ENCODE results near the gene RAET1L. TPM values are rescaled to one million over a fixed set of nuclear protein-coding genes. Genes with fewer than 3 reads are reported as not detected.
"Not testable (repeated sequence)": the region's sequence is repeated elsewhere in the genome, so short reads cannot be mapped to it uniquely, and the experiment has no call there.

The RAET1L gene
- total and polyA plus RNA-seq, 5 donors: not detected

- DNase-seq (no peak), ATAC-seq (no peak)
- WGBS: 72% methylated on average over 2 of the region's 2 CpGs
- H3K9me3 ChIP-seq (ENCODE audit: control insufficient read depth, low read length): no peaks in the 10 kb centered on the region
- intact Hi-C loops (cut with DNase I): no loop called here
- H3K27ac ChIP-seq (ENCODE audit: low read length): no peak overlapping the region
- peaks cover 2% of the 10 kb centered on the region for H3K27me3 ChIP-seq (ENCODE audit: control insufficient read depth, insufficient read depth)
- peaks cover 3% of the 10 kb centered on the region for H3K4me1 ChIP-seq (ENCODE audit: control insufficient read depth, insufficient read depth, low read length)
- H3K4me3 ChIP-seq (ENCODE audit: low read length): no peak overlapping the region
Measured at GRCh38 chr6:149969635-149970034, 55.7 kb downstream of the RAET1L start.

GRCh38 chr6:149968909-149969308 lies 56.4 kb downstream of the RAET1L start:
- H3K27ac ChIP-seq (ENCODE audit: low read length); H3K4me1 ChIP-seq (ENCODE audit: control insufficient read depth, insufficient read depth, low read length); H3K9me3 ChIP-seq (ENCODE audit: control insufficient read depth, low read length); H3K4me3 ChIP-seq (ENCODE audit: low read length); DNase-seq; intact Hi-C loops (cut with DNase I); H3K27me3 ChIP-seq (ENCODE audit: control insufficient read depth, insufficient read depth); ATAC-seq: not testable (repeated sequence)
- WGBS: 80% methylated on average over 2 of the region's 2 CpGs

Other genes with a start within 250 kb of the RAET1L start
- 10 to 100 TPM; 16.8 to 36.6 (median 23.5) TPM for gene LRP11, start 161.2 kb downstream of the RAET1L start, total RNA-seq
- gene LRP11, start 161.2 kb downstream of the RAET1L start, polyA plus RNA-seq: 11.5 TPM
- under 1 TPM; 0.17 to 0.45 (median 0.39) TPM for gene RAET1E, start 127.4 kb downstream of the RAET1L start, total RNA-seq
- 0.41 TPM for gene RAET1E, start 127.4 kb downstream of the RAET1L start, polyA plus RNA-seq
- gene RAET1G, start 102.4 kb downstream of the RAET1L start, total RNA-seq: under 1 TPM in 1 of 4 donors, not detected in 3; 0.43 TPM
- gene RAET1G, start 102.4 kb downstream of the RAET1L start, polyA plus RNA-seq: 0.20 TPM
- gene ULBP2, start 83.5 kb downstream of the RAET1L start, total RNA-seq: 1 to 10 TPM in 3 of 4 donors, under 1 TPM in 1; 0.31 to 1.2 (median 1.1) TPM
- 1.1 TPM for gene ULBP2, start 83.5 kb downstream of the RAET1L start, polyA plus RNA-seq
- under 1 TPM in 3 of 4 donors, not detected in 1; 0.20 to 0.22 (median 0.21) TPM for gene ULBP1, start 61.6 kb downstream of the RAET1L start, total RNA-seq
- gene ULBP1, start 61.6 kb downstream of the RAET1L start, polyA plus RNA-seq: 0.20 TPM
- gene ULBP3, start 43.6 kb upstream of the RAET1L start, total RNA-seq: 1 to 10 TPM; 1.1 to 2.4 (median 1.5) TPM
- 0.43 TPM for gene ULBP3, start 43.6 kb upstream of the RAET1L start, polyA plus RNA-seq
- gene PPP1R14C, start 117.5 kb upstream of the RAET1L start, total RNA-seq: 100 to 1,000 TPM in 3 of 4 donors, 10 to 100 TPM in 1; 90.7 to 170 (median 103) TPM
- gene PPP1R14C, start 117.5 kb upstream of the RAET1L start, polyA plus RNA-seq: 92.8 TPM

Measured in right cardiac atrium (tissue), 5 donors.